NCI-H146 (cell line): ENCODE measurements around the gene ZNF609.

ENCODE experiments used
- DNase-seq: peaks from one replicate; lab custom pipeline; 2025; lab: John Stamatoyannopoulos, UW

Gene ZNF609

DNA sequence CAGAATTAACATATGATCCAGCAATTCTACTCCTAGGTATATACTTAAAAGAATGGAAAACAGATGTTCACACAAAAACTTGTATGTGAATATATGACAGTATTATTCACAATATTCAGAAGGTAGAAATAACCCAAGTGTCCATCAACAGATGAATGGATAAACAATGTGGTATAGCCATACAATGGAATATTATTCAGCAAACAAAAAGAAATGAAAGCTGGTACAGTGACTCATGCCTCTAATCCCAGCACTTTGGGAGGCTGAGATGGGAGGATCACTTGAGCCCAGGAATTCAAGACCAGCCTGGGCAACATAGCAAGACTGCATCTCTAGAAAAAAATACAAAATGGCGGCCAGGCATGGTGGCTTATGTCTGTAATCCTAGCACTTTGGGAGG, 185.6 kb downstream of the ZNF609 start:
- DNase-seq: no peak

GRCh38 chr15:64647367-64647766, 187.0 kb downstream of the ZNF609 start:
- no peak for DNase-seq

DNA sequence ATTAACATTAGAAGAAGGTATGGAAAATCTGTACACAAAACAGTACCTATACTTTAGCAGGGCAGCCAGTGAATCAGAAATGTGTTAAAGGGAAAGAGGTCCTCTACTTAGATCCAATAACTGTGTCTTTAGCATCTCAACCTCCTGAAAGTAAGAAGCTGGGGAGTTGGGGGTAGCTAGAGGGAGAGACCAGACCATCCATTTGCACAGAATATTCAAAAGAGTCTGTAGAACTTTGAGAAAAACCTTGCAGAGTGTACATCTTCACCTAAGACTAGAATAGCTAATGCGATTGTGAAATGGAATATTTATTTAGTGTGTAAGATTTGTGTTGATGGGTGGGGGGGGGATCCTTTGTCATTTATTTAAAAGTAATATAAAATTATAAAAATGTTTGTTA, 190.2 kb downstream of the ZNF609 start:
- DNase-seq: no peak

- peak; percentile 48 for DNase-seq
Observed at GRCh38 chr15:64651601-64652191, 191.3 kb downstream of the ZNF609 start.

- no peak for DNase-seq
Observed at GRCh38 chr15:64653757-64654156, 193.4 kb downstream of the ZNF609 start.

- DNase-seq: no peak
Observed at GRCh38 chr15:64656508-64656907, 196.1 kb downstream of the ZNF609 start.

DNA sequence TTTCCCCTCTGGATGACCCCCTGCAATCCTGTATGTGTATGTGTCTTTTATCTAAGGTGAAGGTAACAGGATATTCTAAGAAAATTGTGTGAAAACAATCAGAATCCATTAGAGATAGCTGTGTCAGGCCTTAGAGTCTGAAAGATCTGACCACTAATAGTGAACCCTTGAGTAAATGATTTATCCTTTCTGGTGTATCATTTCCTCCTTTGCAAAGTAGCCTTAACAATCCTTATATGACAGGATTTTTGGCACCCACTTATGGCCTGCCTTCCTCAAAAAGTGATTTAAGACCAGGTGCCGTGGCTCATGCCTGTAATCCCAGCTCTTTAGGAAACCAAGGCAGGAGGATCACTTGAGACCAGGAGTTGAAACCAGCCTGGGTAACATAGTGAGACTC, 204.8 kb downstream of the ZNF609 start:
- DNase-seq: no peak

DNA sequence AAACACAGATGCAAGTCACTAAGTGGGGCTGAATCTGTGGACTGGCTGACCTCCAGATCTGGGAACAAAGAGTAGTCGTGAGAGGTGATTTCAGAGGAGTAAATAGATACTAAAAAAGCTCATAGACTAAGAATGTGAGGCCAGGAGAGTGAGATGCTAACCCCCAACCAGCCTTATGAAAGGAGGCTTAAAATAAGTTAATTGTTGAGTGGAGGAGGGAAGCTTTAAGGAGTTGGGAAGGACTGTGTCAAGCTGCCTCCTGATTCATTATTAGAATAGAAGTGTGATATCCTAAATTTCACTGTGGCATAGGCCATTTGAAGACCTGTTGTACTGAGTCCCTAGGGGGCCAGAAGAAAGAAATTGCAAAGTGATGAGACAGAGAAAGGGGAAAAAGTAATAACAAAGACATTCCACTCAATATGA, 207.4 kb downstream of the ZNF609 start:
- DNase-seq: no peak

- no peak for DNase-seq
Observed at GRCh38 chr15:64673866-64674265, 213.5 kb downstream of the ZNF609 start.

- DNase-seq: no peak
Observed at GRCh38 chr15:64678126-64678819, 217.9 kb downstream of the ZNF609 start.

DNA sequence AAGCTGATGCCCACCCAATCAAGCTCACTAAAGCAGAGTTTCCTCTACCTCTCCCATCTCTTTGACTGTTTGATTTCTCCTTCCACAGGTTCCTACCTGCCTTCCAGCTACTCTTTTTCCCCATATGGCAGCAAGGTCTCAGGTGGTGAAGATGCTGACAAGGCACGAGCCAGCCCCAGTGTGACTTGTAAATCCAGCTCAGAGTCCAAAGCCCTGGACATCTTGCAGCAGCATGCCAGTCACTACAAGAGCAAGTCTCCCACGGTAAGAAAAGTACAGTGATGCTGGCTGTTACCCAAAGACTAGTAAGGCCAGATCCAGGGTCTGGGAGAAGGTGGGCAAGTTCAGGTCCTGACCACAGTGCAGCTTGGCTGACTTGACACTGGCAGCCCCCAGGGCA, 219.7 kb downstream of the ZNF609 start:
- DNase-seq: no peak

GRCh38 chr15:64681424-64682024, 221.1 kb downstream of the ZNF609 start:
- peak; percentile 28 for DNase-seq

DNA sequence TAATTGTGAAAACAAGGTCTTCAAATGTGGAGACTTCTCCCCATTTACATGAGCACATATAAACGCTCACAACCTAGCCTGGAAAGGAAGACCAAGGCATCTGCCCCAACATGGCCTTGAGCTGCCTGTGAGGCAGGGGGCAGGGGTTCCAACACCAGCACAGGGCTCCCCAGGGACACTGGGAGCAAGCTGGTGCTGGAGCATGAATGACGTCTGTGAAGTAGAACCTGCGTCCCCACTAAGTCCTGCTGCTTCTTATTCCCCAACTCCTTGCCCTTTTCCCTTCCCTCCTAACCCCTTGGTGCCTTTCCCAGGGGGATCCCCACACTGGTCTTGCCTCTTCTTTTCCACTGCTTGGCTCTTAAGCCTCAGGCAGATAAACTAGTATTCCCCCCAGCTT, 221.9 kb downstream of the ZNF609 start:
- DNase-seq: no peak

DNA sequence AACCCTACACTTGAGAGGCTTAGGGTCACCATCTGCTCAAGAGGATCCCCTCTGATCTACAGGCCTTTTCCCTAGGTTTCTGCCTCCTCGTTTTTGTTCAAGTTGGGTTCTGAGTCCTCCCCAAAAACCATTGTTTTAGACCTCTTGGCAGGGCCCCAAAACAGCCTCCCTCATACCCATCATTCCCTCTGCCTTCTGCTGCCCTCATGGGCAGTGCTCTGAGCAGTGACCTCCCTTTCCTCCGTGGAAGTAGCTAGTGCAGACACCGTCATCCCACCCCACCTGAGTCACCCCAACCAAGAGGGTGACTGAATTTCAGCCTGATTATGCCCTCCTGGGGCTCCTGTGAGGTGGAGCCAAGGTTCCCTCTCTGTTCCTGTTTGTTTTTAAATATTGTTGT, 223.0 kb downstream of the ZNF609 start:
- no peak for DNase-seq

DNA sequence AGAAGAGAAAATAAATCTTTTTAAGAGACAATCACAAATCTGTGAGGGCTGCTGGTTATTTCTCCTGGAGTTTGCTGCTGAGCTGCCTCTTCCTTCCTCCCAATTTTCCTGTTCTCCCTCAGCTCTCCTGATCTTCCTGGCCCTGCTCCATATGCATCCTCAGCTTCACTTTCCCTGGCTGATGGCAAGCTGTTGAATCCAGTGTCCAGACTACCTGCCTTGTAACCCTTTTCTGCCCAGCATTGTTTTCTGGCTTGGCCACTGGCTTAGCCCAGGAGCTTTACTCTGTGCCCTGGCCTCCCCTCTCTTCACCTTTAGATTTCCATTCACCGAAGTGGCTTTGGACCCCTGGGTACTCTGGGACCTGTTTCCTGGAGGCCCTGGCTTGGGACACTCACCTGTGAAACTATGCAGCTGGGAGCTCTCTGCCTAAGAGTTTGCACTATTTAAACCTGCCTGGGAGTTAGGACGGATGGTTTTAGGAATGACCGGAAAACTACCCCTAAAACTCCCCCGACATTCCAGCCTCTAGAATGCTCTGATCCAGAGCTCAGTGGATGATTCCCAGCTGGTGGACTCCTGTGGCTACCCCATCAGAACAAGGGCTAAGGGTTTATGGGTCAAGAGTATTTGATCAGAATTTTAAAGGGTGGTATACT, 225.0 kb downstream of the ZNF609 start:
- DNase-seq: no peak

GRCh38 chr15:64686130-64686735, 225.9 kb downstream of the ZNF609 start:
- peak; percentile 6 for DNase-seq

DNA sequence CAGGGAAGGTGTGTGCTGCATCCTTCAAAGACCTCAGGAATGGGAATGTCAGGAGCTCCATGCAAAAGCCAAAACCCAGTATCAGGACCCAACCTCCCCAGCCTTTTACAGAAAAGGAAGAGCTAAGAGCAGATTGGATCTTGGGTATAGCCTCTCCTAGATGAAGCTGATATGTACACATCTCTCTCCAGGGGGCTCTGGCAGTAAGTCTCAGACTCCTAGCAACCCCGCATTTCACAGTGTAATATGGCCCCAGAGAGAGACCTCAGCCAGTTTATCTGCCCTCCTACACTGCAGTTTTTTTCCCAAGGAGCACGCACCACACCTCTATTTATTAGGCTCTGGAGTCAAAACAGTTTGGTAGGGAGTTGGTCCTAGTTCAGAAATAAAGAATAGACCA, 226.8 kb downstream of the ZNF609 start:
- DNase-seq: no peak

- no peak for DNase-seq
Observed at GRCh38 chr15:64687688-64688087, 227.3 kb downstream of the ZNF609 start.

DNA sequence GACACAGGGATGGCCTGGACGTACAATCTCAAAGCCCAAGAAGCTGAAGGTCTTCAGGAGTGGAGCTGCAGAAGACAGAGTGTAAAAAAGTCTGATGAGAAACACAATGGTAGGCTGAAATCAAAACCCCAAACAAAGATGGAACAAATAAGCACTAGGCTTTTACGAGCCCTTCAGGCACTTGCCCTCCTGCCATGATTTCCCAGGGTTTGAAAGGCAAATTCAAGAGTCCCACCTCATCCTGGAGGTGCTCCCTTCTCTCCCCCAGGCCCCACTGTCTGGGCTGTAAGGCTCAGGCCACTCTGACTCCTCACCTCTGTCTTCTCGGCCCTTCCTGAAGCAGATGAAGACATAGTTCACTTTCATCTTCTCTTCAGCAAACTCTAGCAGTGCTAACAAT, 228.4 kb downstream of the ZNF609 start:
- DNase-seq: no peak

DNA sequence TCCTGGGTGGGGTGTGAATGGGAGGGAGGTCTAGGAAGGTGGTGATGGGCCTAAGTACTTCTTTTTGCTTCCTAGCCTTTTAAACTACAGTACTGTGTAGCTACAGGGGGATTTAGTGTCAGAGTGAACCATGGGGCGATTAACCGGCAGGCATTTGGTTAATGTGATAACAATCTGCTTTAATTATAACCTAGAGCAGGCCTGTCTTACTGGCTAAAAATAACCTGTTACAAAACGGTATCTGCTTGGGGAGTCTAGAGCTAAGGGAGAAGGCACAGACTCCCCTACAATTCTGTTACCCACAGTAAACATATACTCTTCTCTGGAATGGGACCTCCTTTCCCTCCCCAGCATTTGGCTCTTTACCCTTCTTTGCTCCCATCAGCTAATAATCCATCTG, 229.6 kb downstream of the ZNF609 start:
- no peak for DNase-seq

DNA sequence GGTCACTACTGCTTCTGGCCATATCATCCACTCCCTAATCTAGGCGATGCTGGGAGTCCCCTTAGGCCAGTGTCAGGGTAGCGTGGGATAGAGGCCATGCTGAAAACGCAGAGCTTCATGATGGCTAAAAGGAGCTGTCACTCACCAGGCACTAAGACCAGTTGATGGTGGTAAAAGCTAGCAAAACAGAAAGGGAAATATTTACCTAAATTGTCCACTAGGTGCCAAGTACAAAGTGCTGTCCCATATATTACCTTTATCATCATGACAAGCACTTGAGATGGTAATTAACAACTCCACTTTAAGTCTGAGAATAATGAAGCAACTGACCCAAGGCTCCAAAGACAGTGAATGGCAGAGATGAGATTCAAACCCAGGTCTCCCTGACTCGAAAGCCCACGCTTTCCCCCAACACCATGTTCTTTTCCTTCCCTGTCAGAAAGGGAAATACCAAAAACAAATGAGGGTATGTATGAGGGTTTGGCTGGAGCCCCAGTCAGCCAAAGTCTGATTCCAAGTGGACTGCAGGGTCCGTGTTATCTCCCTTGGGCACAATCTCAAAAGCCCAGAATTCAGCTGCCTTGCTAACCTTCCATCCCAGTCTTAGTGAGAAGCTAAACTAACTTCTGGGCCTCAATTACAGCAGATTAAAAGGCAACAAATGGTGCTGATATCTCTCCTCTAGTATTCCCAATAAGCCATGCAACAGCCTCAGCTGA, 230.4 kb downstream of the ZNF609 start:
- no peak for DNase-seq
